GM23248 (cell line): ENCODE measurements around the gene DGKI.

Experiments used
- EZH2 ChIP-seq: fragments of 200-600 bp; sonication (generic); IDR thresholded peaks from 2 replicates; pipeline ENCODE4 v1.6.1; 2018; ENCODE audit warnings: antibody characterized with exemption, mild to moderate bottlenecking; ENCODE audit not compliant: insufficient read depth, poor library complexity, severe bottlenecking
- EZH2phosphoT487 ChIP-seq: fragments of 200-600 bp; sonication (generic); IDR thresholded peaks from 2 replicates; pipeline ENCODE4 v1.6.1; 2018; ENCODE audit warnings: antibody characterized with exemption, moderate library complexity, mild to moderate bottlenecking, low read depth; ENCODE audit not compliant: insufficient read depth

GRCh38 chr7:137880432-137880831, 33.7 kb upstream of the DGKI start:
- TF ChIP-seq EZH2 = no peak
- no peak for TF ChIP-seq EZH2phosphoT487
